Hindlimb muscle (tissue), 1 donor: Measurements from ENCODE around the gene MACF1. TPM values are rescaled to one million over a fixed set of nuclear protein-coding genes. Genes with fewer than 3 reads are reported as not detected.
"Not testable (repeated sequence)": the region's sequence is repeated elsewhere in the genome, so short reads cannot be mapped to it uniquely, and the experiment has no call there.

Experiments
- DNase-seq: peaks from one replicate; pipeline ENCODE4 v3.0.0-alpha.2; 2013
- polyA plus RNA-seq: library from polyadenylated mRNA; unstranded; fragments of 120-200 nt; gene quantifications from one replicate; pipeline ENCODE4 v1.2.1, GENCODE V29; 2013; ENCODE audit not compliant: insufficient read length

The MACF1 gene
- polyA plus RNA-seq, 1 donor, result 330 TPM

DNA sequence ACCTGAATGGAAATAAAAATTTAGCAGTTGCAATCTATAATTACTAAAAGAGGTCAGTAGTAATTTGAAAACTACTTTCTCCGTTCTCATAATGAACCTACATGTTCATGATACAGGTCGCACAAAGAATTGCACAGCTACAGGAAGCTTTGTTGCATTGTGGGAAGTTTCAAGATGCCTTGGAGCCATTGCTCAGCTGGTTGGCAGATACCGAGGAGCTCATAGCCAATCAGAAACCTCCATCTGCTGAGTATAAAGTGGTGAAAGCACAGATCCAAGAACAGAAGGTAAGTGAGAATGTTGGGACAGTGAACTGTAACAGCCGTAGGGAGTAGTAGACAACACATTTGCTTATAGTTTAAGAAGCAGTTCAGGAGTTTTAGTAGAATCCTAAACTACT lies 218.1 kb downstream of the MACF1 start:
- DNase-seq, result no peak

DNA sequence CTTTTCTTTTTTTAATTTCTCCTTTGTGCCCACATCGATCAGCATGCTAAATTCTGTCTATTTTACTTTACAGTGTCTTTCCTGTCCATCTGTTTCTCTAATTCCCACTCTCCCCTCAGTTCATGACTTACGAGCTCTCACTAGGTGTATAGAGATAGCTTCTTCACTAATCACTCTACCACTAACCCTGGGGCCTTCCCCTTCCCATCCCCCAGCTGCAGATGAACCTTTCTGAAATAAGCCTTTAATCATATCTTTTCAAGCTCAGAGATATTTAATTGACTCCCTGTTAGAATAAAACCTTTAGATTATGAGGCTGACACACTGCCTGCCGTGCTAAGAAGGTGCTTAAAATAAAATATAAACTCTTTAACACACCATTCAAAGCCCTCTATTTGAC lies 220.7 kb downstream of the MACF1 start:
- DNase-seq, result no peak

DNA sequence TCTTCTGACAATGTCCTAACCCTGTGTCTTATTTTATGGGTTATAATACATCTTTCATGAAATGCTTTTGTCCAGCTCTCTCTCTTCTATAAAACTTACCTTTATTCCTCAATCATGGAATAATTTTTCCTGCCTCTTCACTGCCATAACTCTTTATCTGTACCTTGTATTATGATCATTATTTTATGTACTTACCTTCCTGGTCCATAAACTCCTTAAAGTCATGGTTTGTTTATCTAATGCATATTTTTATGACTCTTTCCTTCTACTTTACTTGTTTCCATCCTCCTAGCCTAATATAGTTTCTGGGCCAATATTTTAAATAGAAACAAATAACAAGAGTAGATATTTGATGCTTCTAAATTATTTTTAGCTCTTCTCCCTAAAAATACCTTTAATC lies 221.1 kb downstream of the MACF1 start:
- no peak for DNase-seq

DNA sequence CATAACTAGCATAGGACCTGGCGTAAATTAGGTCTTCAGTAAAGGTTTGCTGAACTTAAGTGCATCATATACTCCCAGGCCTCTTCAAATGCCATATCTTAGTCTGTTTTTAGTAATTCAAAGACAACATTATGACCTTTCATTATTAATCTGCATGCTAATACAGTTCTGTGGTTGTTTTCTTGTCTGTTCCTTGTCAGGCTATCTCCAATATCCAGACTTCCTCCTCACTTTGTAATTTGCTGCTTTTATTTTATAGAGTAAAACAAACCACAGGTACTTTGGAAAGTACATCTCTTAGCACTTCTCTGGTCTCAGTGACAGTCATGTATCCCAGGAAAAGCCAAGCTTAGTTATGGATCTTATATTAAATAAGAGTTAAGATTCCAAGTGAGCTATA lies 221.9 kb downstream of the MACF1 start:
- no peak for DNase-seq

DNA sequence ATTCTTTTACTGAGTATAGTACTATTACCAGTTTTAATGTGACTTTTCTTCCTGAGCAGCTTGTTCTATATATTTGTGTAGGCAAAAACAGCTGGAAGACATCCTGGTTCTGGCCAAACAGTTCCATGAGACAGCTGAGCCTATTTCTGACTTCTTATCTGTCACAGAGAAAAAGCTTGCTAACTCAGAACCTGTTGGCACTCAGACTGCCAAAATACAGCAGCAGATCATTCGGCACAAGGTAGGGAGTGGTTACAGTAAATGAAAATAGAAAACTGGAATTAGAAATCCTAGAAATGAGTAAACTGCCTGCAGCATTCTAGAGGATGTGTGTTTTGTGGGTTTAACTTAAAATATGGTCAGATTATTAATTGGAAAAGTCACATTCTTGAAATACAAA lies 222.9 kb downstream of the MACF1 start:
- DNase-seq, result no peak

DNA sequence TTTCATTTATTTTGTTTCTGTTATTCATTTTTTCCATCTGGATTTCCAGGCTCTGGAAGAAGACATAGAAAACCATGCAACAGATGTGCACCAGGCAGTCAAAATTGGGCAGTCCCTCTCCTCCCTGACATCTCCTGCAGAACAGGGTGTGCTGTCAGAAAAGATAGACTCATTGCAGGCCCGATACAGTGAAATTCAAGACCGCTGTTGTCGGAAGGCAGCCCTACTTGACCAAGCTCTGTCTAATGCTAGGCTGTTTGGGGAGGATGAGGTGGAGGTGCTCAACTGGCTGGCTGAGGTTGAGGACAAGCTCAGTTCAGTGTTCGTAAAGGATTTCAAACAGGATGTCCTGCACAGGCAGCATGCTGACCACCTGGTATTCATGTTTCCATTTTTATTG lies 223.4 kb downstream of the MACF1 start:
- no peak for DNase-seq

DNA sequence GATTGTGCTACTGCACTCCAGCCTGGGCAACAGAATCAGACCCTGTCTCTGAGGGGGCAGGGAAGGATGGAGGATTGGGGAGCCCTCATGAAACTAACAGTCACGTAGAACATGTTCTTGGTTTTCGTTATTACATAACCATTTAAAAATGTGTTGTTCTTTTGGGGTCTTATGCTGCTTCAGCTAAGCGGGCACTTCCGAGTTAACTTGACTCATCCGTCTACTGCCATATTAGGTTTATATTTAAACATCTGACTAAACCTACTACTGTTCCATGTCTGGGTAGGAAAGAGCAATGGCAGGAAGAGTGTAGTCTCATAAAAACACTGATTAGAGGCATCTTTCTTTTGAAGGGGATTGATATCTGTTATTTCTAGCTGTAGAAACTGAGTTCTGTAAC lies 227.4 kb downstream of the MACF1 start:
- DNase-seq, result no peak

DNA sequence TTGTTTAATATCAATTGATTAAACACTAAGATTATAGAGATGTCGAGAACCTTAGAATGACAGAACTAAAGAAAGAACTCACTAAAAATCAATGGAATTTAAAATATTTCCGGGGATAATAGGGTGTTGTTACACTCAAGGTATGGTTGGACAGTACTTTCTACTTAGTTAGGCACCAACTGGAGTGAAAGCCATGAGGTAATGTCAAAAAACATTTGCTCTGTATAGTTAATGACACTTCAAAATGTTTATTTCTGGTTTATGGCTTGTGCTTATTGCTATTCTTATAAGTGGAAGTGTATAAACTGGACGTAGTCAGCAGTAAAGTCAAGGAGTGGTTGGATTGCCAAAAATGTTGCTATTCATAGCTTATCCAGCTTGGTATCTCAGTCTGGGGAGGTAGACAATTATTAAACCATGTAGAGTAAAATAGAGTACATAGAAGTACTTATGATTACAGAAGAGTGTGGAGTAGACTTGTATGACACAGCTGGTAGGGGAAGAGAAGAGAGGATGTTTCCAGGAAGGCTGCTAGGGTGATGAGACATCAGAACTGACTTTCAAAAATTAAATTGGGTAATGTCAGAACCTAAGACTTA lies 230.4 kb downstream of the MACF1 start:
- DNase-seq, result no peak

DNA sequence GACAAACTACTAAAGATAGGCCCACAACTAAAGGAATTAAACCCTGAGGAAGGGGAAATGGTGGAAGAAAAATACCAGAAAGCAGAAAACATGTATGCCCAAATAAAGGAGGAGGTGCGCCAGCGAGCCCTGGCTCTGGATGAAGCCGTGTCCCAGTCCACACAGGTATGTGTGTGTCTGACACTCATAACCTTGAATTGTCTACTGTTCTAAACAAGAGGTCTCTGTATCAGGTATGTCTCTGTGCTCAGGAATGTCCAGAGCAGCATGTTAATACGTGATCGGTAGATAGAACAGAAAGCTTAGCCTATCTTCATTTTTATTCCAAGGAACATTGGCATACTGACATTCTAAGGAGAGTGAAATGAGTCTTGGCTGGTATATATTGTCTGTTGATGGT lies 231.1 kb downstream of the MACF1 start:
- DNase-seq, result no peak

DNA sequence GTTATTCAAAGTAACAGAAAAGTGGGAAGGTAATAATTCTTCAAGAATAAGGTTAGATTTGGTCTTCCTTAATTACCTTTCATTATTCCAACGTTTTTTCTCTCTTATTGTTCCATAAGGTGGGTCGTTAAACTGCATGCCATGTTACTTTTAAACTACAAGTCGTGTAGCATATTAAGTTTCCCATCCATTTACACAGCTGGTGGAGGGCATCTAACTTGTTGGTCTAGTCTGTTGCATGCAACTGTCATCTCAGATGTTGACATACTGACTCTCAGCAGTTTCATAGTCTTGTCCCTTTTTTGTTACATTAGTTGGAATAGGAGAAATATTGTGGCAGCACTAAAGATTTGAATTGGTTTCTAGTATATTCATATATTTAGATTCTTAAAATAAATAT lies 232.3 kb downstream of the MACF1 start:
- DNase-seq, result no peak

DNA sequence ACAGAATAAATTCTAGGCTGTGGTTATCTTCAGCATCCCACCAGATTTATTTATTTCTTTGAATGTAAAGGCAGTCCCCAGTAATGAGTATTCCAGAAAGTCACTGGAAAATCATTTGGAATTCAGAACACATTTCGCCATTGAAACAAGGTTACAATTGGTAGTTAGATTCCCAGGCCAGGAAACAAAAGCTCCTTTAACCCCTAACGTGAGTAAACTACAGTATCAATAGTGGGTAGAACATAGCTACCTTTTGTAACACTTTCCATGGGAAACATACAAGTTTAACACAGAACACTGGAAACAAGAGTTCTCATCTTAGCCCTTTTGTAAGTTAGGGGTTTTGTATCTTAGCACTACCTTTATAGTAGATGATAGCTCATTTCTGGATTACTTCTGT lies 233.5 kb downstream of the MACF1 start:
- no peak for DNase-seq

DNA sequence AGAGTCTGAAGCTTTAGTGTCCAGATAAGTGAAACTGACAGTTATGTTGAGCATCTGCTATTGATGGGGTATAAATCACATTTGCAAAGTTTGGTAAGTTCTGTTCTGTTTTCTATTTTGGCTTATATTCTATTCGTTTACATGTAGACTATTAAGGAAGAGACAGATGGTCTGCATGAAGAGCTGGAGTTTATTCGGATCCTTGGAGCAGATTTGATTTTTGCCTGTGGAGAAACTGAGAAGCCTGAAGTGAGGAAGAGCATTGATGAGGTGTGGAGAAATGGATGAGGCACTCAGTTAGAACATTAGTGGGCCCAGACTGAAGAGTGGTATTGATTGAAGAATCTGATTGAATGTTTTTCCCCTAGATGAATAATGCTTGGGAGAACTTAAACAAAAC lies 236.4 kb downstream of the MACF1 start:
- no peak for DNase-seq

DNA sequence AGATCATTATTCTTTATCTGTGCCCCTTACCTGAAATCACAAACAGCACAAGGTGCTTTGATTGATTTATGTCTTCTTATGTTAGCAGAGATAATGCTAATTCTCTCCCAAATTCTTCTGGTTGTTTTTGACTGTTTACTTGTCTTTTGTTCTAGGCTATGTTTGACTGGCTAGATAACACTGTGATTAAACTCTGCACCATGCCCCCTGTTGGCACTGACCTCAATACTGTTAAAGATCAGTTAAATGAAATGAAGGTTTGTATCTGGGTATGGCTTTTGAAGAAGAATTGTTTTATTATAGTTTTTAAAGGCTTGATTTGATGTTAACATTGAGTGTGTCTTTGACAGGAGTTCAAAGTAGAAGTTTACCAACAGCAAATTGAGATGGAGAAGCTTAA lies 237.3 kb downstream of the MACF1 start:
- no peak for DNase-seq

DNA sequence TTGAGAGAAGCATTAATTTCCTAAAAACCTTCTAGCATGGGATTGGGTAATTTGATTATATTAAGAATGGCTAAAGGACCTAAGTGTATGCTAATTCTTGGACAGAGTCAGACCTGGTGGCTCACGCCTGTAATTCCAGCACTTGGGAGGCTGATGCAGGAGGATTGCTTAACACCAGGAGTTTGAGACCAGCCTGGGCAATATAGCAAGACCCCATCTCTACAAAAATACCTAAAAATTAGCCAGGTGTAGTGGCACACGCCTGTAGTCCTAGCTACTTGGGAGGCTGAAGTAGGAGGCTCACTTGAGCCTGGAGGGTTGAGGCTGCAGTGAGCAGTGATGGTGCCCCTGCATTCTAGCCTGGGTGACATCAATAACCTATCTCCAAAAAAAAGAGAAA lies 241.1 kb downstream of the MACF1 start:
- no peak for DNase-seq

DNA sequence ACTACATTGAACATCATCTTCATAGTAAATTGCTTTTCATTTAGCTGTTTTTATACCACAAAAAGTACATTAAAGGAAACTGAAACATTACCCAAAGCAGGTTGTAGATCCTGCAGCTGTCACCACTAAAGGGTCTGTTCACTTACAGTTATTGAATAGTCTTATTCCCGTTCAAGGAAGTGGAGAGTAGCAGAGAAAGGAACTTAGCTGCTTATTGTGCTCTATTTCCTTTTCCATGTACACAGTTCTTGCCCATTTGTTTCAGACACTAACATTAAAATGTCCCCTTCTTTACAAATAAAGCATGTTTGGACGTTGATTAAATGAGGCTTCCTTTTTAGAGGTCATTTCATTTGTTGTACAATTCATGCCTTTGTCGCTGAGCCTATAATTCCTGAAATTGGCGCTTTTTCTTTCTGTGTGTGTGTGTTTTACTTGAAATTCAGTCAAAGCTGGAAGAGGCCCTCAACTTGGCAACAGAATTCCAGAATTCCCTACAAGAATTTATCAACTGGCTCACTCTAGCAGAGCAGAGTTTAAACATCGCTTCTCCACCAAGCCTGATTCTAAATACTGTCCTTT lies 242.6 kb downstream of the MACF1 start:
- DNase-seq, result no peak

DNA sequence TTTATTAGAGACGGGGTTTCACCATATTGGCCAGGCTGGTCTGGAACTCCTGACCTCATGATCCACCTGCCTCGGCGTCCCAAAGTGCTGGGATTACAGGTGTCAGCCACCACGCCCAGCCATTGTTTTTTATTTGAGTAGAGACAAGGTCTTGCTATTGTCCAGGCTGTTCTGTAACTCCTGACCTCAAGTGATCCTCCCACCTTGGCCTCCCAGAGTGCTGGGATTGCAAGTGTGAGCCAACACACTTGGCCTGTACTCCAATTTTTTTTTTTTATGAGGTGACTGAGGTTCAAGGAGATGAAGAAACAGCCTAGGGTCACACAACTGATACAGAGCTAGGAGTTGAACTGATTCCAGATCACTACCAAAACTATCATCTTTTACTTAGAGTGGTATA lies 245.5 kb downstream of the MACF1 start:
- DNase-seq, result not testable (repeated sequence)

DNA sequence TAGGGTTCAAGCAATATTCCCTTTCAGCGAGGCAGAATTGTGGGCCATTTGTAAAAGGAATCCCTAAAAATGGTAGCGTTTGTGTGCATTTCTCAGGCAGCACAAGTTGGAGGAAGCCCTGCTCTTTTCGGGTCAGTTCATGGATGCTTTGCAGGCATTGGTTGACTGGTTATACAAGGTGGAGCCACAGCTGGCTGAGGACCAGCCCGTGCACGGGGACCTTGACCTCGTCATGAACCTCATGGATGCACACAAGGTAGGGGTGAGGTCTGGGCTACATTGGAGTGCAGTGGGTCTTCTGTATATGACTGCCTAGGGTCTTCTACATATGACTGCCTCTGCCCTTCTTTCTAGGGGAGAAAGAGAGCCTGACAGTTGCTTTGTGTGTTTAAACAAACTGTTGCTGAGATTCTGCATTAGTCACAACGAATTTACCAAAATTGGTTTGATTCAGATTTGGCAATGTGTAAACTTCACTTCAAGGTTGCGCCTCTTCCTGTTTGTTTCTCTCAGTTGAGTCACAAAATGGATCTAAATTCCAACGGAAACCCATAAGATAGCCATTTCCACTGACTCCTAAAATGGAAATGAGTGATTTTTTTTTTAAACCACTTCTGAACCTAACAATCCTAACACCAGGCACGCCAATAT lies 246.6 kb downstream of the MACF1 start:
- DNase-seq, result no peak

DNA sequence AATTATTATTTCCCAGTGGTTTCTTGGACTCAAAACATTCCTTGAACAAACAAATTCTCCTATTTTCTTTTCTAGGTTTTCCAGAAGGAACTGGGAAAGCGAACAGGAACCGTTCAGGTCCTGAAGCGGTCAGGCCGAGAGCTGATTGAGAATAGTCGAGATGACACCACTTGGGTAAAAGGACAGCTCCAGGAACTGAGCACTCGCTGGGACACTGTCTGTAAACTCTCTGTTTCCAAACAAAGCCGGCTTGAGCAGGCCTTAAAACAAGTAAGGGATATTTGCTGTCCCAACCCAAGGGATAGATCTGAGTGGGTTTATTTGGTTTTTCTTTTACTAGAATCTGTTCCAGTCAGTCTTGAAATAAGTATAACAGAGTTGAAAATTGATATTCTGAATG lies 247.6 kb downstream of the MACF1 start:
- no peak for DNase-seq

DNA sequence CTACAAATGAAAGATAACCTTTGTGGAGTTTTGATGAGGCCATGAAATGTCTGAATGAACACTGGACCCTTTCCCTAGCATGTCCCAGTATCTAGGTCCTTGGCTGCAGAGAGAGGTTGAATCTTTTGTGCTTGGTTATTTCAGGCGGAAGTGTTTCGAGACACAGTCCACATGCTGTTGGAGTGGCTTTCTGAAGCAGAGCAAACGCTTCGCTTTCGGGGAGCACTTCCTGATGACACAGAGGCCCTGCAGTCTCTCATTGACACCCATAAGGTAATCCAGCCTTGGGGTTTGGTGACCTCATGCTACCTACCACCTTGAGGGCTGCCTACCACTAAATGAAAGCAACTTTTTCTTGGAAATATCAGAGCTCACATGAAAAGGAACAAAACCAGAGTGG lies 248.0 kb downstream of the MACF1 start:
- DNase-seq, result no peak

DNA sequence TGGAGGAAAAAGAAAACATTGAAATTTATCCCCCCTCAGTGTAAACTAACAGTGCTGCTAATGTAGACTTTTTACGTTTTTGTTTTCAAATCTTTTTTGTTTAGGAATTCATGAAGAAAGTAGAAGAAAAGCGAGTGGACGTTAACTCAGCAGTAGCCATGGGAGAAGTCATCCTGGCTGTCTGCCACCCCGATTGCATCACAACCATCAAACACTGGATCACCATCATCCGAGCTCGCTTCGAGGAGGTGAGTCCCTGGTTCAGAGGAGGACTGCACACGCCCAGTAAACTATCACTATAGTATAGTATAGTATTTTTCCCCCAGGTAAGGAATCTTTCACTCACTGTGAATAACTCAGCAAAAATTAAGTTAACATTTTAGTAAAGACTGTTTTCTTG lies 249.1 kb downstream of the MACF1 start:
- no peak for DNase-seq

DNA sequence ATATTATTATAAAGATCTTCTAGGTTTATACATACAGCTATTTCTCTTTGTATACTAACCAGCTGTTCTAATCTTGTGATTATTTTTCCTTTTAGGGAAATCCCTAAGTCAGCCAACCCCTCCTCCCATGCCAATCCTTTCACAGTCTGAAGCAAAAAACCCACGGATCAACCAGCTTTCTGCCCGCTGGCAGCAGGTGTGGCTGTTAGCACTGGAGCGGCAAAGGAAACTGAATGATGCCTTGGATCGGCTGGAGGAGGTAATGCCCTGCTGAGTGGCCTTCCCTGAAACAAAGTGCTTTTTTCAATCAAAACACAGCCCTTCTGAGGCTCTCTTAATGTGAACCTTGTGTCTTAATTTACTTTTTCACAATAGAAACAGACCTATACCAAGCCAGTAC lies 254.5 kb downstream of the MACF1 start:
- DNase-seq, result no peak

DNA sequence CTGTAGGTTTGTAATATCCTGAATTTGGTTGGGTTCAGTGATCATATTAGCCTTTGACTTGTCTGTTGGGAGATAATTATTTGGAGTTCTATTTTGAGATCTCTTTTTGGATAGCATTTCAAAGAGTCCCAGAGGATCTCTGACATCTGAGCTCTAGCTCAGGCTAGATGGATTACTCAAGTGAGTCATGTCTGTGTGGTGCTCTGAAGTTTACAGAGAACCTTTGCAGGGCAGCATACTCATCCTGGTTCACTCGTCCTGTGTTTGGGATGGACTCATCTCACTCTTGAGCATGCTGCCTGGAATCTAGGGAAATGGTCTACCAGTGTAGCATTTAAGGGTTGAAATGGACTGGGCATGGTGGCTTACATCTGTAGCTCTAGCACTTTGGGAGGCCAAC lies 257.6 kb downstream of the MACF1 start:
- DNase-seq, result no peak

DNA sequence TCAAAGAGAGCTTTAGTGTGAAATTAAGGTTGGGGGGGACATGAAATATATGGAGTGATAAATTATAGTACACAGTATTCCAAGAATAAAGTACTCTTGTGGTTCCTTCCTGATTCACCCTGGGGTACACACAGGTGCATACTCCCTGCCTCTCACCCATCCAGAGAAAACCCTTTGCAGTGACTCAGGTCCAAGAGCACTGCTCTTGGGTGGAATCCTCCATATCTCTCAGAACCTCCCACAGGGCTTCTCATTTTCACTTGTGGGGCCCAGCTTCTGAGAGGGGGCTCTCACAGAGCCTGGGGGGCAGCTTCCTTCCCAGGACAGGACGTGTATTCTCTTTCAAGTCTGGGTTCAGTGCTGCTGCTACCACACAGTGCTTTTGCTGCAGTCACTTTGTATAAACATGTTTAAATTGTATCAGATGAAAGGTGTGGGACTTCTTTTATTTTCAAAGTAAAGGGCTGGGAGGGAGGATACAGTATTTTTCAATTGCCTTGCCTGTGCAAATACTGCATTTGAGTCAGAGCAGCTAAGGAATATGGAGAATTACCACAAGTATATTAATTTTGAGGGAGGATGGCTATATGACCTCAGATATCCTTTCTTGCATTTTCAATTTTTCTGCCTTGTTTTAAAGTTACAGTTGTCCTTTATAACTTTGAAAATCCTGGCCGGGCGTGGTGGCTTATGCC lies 262.1 kb downstream of the MACF1 start:
- DNase-seq, result no peak

DNA sequence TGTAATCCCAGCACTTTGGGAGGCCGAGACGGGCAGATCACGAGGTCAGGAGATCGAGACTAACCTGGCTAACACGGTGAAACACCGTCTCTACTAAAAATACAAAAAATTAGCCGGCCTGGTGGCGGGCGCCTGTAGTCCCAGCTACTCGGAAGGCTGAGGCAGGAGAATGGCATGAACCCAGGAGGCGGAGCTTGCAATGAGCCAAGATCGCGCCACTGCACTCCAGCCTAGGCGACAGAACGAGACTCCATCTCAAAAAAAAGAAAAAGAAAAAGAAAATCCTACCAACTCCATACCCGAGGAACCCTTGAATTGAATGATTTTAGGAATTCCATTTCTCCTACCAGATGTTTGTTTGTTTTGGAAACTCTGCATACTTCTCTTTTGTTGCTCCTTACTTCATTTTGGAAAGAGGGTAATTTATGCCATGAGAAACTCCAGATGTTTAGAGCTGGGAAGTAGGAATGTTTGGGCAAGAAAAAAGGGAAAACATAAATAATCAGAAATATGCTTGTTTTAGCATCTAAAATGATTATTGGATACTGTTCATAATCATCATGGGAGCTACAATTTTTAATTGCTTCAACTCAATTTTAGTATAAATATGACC lies 262.7 kb downstream of the MACF1 start:
- not testable (repeated sequence) for DNase-seq
